GM23338 (cell line): Measurements from ENCODE around the gene TRAF3IP1.

Experiments used
- CREB1 ChIP-seq: fragments of 250-450 bp; sonication (Bioruptor Pico); IDR thresholded peaks from 2 replicates; pipeline ENCODE4 v1.5.0; 2020; ENCODE audit warnings: low read depth, mild to moderate bottlenecking, moderate library complexity
- EZH2 ChIP-seq: fragments of 200-600 bp; sonication (generic); IDR thresholded peaks from one replicate; pipeline ENCODE4 v1.8.0; 2017; ENCODE audit warnings: antibody characterized with exemption, mild to moderate bottlenecking, low read depth; ENCODE audit not compliant: unreplicated experiment
- EZH2phosphoT487 ChIP-seq: fragments of 200-600 bp; sonication (generic); IDR thresholded peaks from one replicate; pipeline ENCODE4 v1.8.1; 2018; ENCODE audit warnings: antibody characterized with exemption; ENCODE audit not compliant: unreplicated experiment
- JUNB ChIP-seq: IDR thresholded peaks from one replicate; pipeline ENCODE4 v1.6.1; 2016; ENCODE audit warnings: antibody characterized with exemption; ENCODE audit not compliant: unreplicated experiment
- NANOG ChIP-seq: IDR thresholded peaks from 2 replicates; pipeline ENCODE4 v1.6.1; 2016; ENCODE audit warnings: antibody characterized with exemption, borderline replicate concordance
- POLR2AphosphoS5 ChIP-seq: IDR thresholded peaks from 2 replicates; pipeline ENCODE4 v1.6.1; 2016; ENCODE audit warnings: antibody characterized with exemption, low read depth
- ZNF114 ChIP-seq: fragments of 250-450 bp; sonication (Bioruptor Pico); IDR thresholded peaks from 2 replicates; pipeline ENCODE4 v1.5.0; 2020; ENCODE audit warnings: mild to moderate bottlenecking, moderate library complexity
- TF ChIP-seq, protein P1 (sequence below), 2 experiments: fragments of 200-600 bp in 1 of 2; sonication (generic) in 1 of 2; conservative IDR thresholded peaks; 2 replicates each; pipeline versions ENCODE4 v1.5.1 to v1.6.1; 2016 to 2017; ENCODE audit warnings: antibody characterized with exemption in 2 of 2, low read depth in 2 of 2, mild to moderate bottlenecking in 2 of 2, moderate library complexity in 1 of 2
- TF ChIP-seq, protein P2 (sequence below): IDR thresholded peaks from one replicate; pipeline ENCODE4 v1.6.1; 2018; ENCODE audit warnings: antibody characterized with exemption; ENCODE audit not compliant: unreplicated experiment
- TF ChIP-seq, protein P3 (sequence below): fragments of 250-450 bp; sonication (Bioruptor Pico); IDR thresholded peaks from 2 replicates; pipeline ENCODE4 v1.5.0; 2020; ENCODE audit warnings: mild to moderate bottlenecking, moderate library complexity
- TF ChIP-seq, protein P4 (sequence below): IDR thresholded peaks from 2 replicates; pipeline ENCODE4 v1.6.1; 2016; ENCODE audit warnings: antibody characterized with exemption

DNA sequence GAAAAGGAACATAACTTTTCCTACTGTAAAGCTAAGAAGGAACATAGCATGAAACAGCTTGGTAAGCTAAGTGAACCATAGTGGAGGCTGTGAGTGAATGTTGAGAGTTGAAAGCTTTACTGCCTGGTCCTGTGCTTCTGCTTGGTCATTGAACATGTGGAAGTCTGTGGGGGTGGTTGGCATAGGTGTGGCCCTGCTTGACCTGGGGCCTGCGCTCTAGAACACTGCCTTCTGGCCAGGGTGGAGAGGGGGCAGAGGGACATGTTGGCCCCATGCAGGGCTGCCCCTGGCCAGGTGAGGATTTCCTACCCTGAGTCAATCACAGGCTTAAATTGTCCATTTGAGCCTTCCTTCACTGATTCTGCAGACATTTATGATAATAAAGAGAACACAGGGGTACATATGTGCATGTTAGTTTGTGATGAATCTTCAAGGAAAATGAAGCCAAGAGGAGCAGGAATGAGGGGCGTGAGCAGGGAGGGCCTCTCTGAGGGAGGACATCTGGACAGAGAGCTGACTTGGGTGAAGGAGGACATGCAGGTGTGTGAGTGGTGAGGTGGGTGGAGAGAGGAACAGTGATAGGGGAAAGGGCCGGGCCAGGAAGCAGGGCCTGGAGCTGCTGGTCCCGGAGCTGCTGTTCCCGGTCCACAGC is 16.6 kb downstream of the TRAF3IP1 start:
- TF ChIP-seq, protein P1, sequence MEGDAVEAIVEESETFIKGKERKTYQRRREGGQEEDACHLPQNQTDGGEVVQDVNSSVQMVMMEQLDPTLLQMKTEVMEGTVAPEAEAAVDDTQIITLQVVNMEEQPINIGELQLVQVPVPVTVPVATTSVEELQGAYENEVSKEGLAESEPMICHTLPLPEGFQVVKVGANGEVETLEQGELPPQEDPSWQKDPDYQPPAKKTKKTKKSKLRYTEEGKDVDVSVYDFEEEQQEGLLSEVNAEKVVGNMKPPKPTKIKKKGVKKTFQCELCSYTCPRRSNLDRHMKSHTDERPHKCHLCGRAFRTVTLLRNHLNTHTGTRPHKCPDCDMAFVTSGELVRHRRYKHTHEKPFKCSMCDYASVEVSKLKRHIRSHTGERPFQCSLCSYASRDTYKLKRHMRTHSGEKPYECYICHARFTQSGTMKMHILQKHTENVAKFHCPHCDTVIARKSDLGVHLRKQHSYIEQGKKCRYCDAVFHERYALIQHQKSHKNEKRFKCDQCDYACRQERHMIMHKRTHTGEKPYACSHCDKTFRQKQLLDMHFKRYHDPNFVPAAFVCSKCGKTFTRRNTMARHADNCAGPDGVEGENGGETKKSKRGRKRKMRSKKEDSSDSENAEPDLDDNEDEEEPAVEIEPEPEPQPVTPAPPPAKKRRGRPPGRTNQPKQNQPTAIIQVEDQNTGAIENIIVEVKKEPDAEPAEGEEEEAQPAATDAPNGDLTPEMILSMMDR (conservative IDR thresholded peaks at IDR 0.05; ENCODE audit: low read depth in 2 of 2): no peak
- no peak for TF ChIP-seq EZH2
- no peak for TF ChIP-seq POLR2AphosphoS5
- no peak for TF ChIP-seq NANOG
- TF ChIP-seq EZH2phosphoT487: no peak
- TF ChIP-seq, protein P2, sequence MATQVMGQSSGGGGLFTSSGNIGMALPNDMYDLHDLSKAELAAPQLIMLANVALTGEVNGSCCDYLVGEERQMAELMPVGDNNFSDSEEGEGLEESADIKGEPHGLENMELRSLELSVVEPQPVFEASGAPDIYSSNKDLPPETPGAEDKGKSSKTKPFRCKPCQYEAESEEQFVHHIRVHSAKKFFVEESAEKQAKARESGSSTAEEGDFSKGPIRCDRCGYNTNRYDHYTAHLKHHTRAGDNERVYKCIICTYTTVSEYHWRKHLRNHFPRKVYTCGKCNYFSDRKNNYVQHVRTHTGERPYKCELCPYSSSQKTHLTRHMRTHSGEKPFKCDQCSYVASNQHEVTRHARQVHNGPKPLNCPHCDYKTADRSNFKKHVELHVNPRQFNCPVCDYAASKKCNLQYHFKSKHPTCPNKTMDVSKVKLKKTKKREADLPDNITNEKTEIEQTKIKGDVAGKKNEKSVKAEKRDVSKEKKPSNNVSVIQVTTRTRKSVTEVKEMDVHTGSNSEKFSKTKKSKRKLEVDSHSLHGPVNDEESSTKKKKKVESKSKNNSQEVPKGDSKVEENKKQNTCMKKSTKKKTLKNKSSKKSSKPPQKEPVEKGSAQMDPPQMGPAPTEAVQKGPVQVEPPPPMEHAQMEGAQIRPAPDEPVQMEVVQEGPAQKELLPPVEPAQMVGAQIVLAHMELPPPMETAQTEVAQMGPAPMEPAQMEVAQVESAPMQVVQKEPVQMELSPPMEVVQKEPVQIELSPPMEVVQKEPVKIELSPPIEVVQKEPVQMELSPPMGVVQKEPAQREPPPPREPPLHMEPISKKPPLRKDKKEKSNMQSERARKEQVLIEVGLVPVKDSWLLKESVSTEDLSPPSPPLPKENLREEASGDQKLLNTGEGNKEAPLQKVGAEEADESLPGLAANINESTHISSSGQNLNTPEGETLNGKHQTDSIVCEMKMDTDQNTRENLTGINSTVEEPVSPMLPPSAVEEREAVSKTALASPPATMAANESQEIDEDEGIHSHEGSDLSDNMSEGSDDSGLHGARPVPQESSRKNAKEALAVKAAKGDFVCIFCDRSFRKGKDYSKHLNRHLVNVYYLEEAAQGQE: no peak
- TF ChIP-seq, protein P3, sequence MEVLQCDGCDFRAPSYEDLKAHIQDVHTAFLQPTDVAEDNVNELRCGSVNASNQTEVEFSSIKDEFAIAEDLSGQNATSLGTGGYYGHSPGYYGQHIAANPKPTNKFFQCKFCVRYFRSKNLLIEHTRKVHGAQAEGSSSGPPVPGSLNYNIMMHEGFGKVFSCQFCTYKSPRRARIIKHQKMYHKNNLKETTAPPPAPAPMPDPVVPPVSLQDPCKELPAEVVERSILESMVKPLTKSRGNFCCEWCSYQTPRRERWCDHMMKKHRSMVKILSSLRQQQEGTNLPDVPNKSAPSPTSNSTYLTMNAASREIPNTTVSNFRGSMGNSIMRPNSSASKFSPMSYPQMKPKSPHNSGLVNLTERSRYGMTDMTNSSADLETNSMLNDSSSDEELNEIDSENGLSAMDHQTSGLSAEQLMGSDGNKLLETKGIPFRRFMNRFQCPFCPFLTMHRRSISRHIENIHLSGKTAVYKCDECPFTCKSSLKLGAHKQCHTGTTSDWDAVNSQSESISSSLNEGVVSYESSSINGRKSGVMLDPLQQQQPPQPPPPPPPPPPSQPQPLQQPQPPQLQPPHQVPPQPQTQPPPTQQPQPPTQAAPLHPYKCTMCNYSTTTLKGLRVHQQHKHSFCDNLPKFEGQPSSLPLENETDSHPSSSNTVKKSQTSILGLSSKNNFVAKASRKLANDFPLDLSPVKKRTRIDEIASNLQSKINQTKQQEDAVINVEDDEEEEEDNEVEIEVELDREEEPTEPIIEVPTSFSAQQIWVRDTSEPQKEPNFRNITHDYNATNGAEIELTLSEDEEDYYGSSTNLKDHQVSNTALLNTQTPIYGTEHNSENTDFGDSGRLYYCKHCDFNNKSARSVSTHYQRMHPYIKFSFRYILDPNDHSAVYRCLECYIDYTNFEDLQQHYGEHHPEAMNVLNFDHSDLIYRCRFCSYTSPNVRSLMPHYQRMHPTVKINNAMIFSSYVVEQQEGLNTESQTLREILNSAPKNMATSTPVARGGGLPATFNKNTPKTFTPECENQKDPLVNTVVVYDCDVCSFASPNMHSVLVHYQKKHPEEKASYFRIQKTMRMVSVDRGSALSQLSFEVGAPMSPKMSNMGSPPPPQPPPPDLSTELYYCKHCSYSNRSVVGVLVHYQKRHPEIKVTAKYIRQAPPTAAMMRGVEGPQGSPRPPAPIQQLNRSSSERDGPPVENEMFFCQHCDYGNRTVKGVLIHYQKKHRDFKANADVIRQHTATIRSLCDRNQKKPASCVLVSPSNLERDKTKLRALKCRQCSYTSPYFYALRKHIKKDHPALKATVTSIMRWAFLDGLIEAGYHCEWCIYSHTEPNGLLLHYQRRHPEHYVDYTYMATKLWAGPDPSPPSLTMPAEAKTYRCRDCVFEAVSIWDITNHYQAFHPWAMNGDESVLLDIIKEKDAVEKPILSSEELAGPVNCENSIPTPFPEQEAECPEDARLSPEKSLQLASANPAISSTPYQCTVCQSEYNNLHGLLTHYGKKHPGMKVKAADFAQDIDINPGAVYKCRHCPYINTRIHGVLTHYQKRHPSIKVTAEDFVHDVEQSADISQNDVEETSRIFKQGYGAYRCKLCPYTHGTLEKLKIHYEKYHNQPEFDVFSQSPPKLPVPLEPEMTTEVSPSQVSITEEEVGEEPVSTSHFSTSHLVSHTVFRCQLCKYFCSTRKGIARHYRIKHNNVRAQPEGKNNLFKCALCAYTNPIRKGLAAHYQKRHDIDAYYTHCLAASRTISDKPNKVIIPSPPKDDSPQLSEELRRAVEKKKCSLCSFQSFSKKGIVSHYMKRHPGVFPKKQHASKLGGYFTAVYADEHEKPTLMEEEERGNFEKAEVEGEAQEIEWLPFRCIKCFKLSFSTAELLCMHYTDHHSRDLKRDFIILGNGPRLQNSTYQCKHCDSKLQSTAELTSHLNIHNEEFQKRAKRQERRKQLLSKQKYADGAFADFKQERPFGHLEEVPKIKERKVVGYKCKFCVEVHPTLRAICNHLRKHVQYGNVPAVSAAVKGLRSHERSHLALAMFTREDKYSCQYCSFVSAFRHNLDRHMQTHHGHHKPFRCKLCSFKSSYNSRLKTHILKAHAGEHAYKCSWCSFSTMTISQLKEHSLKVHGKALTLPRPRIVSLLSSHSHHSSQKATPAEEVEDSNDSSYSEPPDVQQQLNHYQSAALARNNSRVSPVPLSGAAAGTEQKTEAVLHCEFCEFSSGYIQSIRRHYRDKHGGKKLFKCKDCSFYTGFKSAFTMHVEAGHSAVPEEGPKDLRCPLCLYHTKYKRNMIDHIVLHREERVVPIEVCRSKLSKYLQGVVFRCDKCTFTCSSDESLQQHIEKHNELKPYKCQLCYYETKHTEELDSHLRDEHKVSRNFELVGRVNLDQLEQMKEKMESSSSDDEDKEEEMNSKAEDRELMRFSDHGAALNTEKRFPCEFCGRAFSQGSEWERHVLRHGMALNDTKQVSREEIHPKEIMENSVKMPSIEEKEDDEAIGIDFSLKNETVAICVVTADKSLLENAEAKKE (CRISPR knock-in tag): no peak
- TF ChIP-seq JUNB: no peak
- TF ChIP-seq CREB1: no peak
- TF ChIP-seq, protein P4, sequence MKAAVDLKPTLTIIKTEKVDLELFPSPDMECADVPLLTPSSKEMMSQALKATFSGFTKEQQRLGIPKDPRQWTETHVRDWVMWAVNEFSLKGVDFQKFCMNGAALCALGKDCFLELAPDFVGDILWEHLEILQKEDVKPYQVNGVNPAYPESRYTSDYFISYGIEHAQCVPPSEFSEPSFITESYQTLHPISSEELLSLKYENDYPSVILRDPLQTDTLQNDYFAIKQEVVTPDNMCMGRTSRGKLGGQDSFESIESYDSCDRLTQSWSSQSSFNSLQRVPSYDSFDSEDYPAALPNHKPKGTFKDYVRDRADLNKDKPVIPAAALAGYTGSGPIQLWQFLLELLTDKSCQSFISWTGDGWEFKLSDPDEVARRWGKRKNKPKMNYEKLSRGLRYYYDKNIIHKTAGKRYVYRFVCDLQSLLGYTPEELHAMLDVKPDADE: no peak
- TF ChIP-seq ZNF114 (CRISPR knock-in tag): no peak
